Fibroblast of the aortic adventitia (primary cell): ENCODE results near the gene DGAT2. TPM values are rescaled to one million over a fixed set of nuclear protein-coding genes. Genes with fewer than 3 reads are reported as not detected.

ENCODE experiments used
- DNase-seq: peaks from one replicate; pipeline ENCODE4 v3.0.0-alpha.2; 2010; ENCODE audit warnings: low read depth
- H3K4me3 ChIP-seq: 2 replicates; pipeline ENCODE4 v1.5.1; 2011; ENCODE audit warnings: low read depth, mild to moderate bottlenecking, control low read depth, low read length, moderate library complexity
- total RNA-seq: library from RNA; depleted of rRNA; stranded (reverse); fragments of >200 nt; gene quantifications from 2 replicates; pipeline ENCODE4 v1.2.3, GENCODE V29; 2012; ENCODE audit warnings: low replicate concordance
- TF ChIP-seq, protein P1 (sequence below): IDR thresholded peaks from 2 replicates; pipeline ENCODE4 v1.5.1; 2011; ENCODE audit warnings: mild to moderate bottlenecking, low read length, control low read depth, inconsistent platforms; ENCODE audit not compliant: insufficient read depth

Gene DGAT2
- total RNA-seq, 1 donor, result 13.4 TPM

DNA sequence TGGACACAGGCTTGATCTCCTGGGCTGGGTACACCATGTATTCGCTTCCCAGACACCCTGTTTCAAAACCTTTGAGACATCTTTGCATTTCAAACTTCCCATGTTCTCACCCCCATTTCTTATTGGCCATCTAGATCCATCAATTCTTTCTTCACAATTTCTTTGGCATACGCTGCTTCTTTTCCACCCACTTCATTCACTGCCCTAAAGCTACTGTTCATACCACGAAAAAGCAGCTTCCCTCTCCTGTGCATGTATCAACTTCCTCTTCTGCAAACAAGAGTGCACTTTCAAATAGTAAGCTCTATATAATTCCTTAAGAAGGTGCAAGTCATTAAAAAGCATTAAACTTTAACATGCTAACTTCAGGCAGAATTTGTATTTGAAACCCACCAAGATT, 67.8 kb downstream of the DGAT2 start:
- no peak overlapping the region for H3K4me3 ChIP-seq
- TF ChIP-seq, protein P1, sequence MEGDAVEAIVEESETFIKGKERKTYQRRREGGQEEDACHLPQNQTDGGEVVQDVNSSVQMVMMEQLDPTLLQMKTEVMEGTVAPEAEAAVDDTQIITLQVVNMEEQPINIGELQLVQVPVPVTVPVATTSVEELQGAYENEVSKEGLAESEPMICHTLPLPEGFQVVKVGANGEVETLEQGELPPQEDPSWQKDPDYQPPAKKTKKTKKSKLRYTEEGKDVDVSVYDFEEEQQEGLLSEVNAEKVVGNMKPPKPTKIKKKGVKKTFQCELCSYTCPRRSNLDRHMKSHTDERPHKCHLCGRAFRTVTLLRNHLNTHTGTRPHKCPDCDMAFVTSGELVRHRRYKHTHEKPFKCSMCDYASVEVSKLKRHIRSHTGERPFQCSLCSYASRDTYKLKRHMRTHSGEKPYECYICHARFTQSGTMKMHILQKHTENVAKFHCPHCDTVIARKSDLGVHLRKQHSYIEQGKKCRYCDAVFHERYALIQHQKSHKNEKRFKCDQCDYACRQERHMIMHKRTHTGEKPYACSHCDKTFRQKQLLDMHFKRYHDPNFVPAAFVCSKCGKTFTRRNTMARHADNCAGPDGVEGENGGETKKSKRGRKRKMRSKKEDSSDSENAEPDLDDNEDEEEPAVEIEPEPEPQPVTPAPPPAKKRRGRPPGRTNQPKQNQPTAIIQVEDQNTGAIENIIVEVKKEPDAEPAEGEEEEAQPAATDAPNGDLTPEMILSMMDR, result no peak
- DNase-seq, result no peak

DNA sequence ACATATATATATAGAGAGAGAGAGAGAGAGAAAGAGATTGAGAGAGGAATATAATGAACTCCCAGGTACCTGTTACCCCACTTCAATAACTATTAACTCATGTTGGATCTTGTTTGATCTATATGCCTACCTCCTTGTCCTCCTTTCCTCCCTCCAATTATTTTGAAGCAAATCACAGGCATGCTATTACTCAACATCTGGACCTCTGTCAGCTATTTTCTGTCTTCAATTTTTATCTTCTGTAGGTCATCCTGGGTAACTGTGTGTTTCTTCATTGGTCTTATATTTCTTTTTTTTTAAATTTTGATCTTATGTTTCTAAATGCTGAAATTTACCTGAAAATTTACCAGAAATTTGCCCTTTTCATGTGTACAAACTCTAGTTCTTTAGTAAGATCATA, 71.3 kb downstream of the DGAT2 start:
- TF ChIP-seq, protein P1, result no peak
- DNase-seq, result peak; percentile 27

DNA sequence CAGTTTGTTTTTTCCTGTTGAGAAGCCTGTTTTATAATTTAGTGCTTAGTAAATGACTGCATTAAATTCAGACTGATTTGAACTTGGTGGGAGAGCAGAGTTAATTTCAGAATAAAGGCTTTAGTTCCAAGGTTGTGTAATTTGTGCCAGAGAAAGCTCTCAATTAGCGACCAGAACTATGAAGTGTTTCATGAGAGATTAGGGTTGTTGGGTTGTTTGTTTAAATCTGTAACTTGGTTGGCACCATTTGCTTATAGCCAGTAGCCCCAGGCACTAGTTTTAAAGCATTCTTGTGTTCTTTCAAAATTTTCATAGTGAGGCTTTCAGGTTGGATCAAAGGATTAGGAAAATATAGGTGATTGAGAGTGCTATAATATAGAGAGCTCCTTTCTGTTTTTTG, 71.9 kb downstream of the DGAT2 start:
- no peak for DNase-seq

More for the DNA sequence above, 71.3 kb downstream of the DGAT2 start:
- no peak overlapping the region for H3K4me3 ChIP-seq

DNA sequence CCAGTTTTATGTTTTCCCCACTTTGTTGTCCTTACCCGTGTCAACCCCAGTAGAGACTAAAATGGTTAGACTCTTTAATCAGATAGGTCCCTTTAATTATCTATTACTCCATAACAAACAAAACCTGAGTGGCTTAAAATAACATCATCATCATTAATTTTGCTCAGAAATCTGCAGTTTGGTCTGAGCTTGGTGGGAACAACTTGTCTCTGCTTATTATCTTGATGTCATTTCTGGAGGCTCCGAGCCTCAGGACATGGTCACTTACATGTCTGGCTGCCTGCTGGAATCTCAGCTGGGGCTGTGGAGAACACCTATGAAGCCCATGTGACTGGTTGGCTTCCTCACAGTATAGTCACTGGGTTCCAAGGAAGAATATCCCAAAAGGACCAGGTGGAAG, 73.2 kb downstream of the DGAT2 start:
- no peak overlapping the region for H3K4me3 ChIP-seq
- TF ChIP-seq, protein P1, result no peak
- DNase-seq, result no peak

More for the DNA sequence above, 71.9 kb downstream of the DGAT2 start:
- H3K4me3 ChIP-seq, result no peak overlapping the region
- TF ChIP-seq, protein P1, result no peak

DNA sequence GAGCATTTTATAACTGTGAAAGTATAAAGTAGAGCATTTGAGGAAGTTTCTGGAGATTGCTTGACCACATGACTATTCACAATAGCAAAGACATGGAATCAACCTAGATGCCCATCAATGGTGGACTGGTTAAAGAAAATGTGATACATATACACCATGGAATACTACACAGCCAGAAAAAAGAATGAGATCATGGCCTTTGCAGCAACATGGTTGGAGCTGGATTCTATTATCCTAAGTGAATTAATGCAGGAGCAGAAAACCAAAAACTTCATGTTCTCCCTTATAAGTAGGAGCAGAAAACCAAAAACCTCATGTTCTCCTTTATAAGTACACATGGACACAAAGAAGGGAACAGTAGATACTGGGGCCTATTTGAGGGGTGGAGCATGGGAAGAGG, 76.7 kb downstream of the DGAT2 start:
- no peak for DNase-seq
- TF ChIP-seq, protein P1, result no peak
- H3K4me3 ChIP-seq, result no peak overlapping the region

DNA sequence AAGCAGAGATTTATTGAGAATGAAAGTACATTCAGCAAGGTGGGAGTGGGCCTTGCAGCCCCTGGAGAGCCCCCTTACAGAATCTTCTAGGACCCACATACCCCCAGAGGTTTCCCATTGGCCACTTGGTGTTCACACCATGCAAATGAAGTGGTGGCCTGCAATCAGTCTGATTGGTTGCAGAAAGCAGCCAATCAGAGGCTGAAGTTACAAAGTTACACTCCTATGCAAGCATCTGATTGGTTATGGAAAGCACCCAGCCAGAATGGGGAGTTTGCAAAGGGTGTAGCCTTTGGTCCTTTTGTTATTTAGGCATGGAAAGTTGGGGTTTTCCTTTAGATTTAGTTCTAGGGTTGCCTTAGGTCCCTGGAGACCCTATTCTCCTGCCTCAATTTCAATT, 81.3 kb downstream of the DGAT2 start:
- H3K4me3 ChIP-seq, result no peak overlapping the region
- TF ChIP-seq, protein P1, result no peak
- DNase-seq, result no peak

DNA sequence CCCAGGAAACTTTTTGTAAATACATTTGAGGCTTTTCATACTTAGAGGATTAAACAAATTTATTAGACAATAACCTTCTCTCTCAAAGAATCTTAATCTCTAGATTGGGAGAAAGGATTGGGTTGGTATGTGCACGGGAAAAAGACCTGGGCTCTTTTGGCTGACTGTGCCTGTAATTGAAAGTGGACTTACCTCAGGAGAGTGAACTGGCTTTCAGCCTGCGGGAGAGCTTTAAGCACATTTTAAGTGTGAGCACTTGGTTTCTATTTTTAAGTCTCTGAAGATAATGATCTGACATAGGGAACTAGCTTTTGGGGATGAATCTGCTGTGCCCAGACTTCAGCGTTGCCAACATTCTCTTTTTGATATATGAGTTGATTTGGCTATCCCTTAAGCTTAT, 82.2 kb downstream of the DGAT2 start:
- peak; percentile 27 for DNase-seq
- no peak overlapping the region for H3K4me3 ChIP-seq
- TF ChIP-seq, protein P1, result no peak
